Brain pericyte (primary cell): ENCODE data around the gene ALDH6A1.
"Not testable (repeated sequence)": the region's sequence is repeated elsewhere in the genome, so short reads cannot be mapped to it uniquely, and the experiment has no call there.

Experiments
- DNase-seq: peaks from one replicate; pipeline ENCODE4 v3.0.0-alpha.2; 2012; ENCODE audit warnings: low read depth, low spot score

ALDH6A1 gene

DNA sequence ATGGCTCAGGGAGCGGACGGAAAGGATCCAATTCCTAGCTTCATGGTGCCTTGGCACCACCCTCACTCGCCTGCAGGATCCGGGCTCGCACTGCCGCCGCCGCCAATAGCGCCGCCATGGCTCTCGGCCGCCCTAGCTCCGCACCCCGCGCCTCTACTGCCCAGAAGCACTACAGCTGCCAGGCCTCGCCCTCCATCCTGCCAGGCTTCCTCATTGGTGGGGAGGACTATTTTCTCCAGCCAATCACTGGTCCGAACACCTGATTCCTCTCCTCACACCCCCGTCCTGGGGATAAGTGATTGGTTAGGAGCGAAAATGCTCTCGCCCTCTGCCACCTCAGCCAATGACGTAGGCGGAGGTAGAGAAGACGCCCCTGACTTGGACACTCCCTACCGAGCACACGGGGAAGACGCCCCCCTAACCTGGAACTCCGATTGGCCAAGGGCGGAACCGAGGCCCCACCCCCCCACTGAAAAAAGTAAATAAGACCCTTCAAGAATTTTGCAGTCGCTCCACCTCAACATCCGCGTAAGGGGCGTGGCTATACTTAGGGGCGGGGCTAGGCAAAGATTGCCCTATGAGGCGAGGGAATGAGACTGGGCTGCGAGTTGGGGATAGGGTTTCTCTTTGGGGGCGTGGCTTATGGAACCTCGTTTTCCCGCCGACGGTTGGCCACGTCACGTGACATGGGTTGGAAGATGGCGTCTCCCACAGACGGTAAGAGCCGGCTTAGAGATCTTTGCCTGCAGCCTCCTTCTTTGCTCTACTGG, at the start of gene ALDH6A1, which contains the start of gene LIN52:
Gene ALDH6A1 (minus strand): TSS at position 177 of the 770 bp plus-strand sequence. CDS start 59 bp downstream, at position 118.
Gene LIN52 (plus strand): TSS at position 680 of the 770 bp plus-strand sequence. CDS start 19 bp downstream, at position 699.
- peak; percentile 100 for DNase-seq

DNA sequence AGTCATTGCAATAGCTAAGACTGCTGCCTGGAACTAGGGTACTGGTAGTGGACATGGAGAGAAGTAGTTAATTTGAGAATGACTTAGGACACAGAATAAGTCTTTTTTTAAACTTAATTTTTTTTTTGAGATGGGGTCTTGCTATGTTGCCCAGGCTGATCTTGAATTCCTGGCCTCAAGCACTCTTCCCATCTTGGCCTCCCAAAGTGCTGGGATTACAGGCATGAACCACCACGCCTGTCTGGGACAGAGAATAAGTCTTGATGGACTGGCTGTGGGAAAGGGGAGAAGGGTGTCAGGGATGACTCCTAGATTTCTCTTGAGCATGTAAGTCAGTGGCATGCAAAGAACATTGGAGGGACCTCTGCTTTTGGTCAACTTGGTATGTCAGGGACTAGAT, 43.4 kb upstream of the ALDH6A1 start:
- DNase-seq: no peak

DNA sequence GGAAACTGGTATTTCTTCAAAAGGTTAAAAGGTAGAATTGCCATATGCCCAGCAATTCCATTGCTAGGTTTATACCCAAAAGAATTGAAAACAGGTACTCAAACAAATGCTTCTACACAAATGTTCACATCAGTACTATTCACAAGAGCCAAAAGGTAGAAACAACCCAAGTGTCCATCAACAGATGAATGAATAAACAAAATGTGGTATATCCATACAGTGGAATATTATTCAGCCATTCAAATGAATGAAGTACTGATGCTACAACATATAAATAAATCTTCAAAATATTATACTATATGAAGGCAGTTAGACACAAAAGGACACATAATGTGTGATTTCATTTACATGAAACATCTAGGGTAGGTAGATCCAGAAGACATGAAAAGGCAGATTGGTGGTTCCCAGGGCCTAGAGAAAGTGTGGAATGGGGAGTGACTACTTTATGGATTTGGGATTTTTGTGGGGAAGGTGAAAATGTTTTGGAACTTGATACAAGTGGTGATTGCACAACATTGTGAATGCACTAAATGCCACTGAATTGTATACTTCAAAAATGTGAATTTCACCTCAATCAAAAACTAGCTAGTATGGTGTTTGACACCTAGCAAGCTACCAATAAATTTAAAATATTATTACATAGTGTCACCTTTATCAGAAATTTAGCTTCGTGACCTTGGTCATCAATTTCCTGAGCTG, 42.2 kb upstream of the ALDH6A1 start:
- DNase-seq: no peak

DNA sequence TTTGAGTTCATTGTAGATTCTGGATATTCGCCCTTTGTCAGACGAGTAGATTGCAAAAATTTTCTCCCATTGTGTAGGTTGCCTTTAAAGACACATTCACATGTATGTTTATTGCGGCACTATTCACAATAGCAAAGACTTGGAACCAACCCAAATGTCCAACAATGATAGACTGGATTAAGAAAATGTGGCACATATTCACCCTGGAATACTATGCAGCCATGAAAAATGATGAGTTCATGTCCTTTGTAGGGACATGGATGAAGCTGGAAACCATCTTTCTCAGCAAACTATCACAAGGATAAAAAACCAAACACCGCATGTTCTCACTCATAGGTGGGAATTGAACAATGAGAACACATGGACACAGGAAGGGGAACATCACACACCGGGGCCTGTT, 41.2 kb upstream of the ALDH6A1 start:
- not testable (repeated sequence) for DNase-seq

DNA sequence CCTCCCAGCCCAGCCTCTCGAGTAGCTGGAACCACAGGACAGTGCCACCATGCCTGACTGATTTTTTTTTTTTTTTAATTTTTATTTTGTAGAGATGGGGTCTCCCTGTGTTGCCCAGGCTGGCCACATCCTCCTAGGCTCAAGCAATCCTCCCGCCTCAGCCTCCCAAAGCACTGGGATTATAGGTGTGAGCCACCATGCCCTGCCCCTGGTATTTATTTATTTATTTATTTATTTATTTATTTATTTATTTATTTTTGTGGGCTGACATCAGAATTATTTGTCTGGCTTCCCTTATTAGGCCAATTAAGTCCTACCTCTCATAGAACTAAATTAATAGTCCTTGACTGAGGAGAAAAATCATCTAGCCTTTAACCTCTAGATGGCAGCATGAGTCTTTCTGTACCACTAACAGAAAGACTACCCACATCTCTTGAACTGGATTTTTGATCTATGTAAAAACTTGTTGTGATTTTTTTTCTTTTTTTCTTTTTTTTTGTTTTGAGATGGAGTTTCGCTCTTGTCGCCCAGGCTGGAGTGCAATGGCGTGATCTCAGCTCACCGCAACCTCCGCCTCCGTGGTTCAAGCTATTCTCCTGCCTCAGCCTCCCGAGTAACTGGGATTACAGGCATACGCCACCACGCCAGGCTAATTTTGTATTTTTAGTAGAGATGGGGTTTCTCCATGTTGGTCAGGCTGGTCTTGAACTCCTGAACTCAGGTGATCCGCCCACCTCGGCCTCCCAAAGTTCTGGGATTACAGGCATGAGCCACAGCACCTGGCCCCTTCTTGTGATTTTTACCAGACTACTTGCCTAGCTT, 27.4 kb upstream of the ALDH6A1 start:
- not testable (repeated sequence) for DNase-seq

DNA sequence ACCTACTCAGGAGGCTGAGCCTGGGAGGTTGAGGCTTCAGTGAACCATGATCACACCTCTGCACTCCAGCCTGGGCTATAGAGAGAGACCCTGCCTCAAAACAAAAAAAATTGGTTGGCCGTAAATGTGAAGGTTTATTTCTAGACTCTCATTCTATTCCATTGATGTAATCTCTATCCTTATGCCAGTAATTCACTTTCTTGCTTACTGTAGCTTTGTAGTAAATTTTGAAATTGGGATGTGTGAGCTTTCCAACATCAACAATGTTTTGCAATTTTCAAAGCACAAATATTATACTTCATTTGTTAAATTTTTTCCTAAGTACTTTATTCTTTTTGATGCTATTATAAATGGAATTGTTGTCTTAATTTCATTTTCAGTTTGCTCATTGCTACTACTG, 25.1 kb upstream of the ALDH6A1 start:
- no peak for DNase-seq

DNA sequence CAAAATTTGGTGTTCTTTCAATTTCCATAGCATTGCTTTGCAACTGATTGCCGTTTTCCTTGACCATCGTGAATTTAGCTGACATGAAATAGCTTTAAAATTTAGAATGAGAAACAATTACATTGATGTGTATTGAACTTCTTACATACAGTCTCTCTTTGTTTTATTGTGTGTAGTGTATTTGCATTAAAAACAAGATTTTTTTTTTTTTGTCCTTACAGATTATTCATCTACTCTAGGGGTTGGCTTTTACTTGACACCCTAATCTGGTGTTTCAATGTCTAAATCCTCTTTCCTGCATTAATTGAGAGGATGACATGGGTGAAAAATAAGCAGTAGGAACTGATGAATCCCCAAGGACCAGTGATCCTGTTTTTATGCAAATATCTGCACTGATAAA, 21.1 kb upstream of the ALDH6A1 start:
- no peak for DNase-seq

- DNase-seq: no peak
Measured at GRCh38 chr14:74089251-74090020, 5.2 kb upstream of the ALDH6A1 start.

DNA sequence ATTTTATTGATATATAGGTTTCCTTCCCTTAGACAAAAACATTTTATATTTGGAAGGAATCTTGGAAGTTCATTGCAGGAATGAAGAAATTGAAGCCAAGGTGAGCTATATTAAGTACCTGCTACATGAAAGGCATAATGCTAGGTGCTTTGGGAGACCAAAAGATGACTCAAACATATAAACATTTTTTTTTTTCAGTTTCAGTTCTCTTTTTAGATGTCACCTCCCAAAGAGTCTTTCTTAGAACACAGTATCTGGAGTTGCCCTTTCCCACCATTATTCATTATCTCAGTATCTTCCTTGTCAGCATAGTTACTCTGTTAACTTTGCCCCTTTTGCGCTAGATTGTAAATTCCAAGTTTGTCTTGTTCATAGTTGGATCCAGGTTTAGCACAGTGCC, 1.6 kb upstream of the ALDH6A1 start:
- no peak for DNase-seq

DNA sequence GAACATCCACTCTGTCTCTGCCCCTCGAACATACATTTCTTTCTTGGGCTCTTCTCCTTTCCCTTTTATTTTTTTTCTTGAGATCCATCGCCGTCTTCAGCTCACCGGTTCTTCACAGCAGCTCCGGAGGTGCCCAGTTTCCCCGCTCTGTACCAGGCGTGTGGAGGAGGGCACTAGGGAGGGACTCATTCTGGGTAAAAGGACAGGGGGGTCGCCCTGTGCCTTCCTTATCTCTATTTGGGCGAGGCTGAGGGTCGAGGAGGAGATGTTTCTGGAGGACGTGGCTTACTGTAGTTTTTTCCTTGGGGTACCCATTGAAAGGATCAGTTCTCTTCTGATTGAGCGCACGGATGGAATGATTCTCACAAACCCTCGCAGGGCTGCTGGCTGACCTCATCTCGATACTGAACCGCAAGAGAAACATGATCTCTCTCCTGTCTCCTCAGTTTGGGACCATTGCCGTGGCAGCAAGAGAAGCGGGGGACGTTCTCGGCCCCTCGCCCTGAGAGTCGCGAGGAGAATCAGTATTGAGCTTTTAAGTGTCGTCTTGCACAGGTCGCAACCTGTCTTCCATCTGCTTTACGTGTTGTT, 889 bp upstream of the ALDH6A1 start:
- DNase-seq: no peak

DNA sequence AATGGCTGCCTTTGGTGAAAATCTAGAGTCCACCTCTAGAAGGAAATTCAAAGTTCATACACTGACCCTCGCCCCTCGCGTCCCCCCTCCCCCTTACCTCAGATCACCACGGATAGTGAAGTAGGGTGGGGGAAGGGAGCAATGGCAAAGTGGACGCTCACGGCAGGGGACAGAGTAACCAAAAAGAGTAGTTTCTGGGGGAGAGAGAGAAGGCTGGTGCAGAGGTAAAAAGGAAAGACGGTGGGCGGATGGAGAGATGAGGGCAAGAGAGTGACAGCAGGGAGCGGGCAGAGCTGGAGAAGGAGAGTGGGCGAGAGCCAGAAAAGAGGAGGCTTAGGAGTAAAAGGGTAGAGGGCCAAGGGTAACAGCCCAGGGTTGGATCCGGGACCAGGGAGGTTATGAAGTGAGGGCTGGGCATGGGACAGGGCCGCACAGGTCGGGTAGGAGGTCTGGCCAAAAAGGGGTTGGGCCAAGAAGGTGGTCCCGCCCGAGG, 423 bp downstream of the ALDH6A1 start:
- no peak for DNase-seq

DNA sequence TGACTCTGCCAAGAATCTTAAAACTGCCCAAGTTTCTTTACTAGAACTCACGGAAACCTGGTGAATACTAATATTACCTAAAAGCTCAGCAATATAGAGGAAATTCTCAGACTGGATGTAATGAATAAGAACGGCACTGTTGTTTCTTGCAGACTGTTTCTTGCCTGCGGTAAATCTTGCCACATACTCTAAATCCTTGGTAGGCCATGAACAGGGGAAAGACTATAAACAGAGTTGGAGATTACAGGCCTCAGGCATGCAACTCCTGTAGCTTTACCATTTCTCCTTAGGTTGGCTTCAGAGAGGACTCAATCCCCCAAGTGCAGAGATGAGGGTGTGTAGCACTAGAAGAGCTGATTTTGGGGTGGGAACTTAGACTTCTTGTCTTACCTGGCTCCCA, 1.1 kb downstream of the ALDH6A1 start:
- DNase-seq: no peak

GRCh38 chr14:74081491-74081890, 2.8 kb downstream of the ALDH6A1 start:
- DNase-seq: no peak

- no peak for DNase-seq
Measured at GRCh38 chr14:74080820-74081460, 3.3 kb downstream of the ALDH6A1 start.

DNA sequence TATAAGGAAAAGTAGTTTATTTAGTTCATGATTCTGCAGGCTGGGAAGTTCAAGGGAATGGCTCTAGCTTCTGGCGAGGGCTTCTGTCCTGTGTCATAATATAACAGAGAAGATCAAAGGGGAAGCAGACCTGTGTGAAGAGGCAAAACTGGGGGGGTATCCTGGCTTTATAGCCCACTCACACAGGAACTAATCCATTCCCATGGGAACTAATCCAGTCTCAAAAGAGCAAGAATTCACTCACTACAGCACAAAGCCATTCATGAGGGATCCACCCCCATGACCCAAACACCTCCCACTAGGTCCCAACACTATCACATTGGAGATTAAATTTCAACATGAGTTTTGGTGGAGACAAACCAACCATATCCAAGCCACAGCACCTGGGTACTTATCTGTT, 6.9 kb downstream of the ALDH6A1 start:
- DNase-seq: no peak

- DNase-seq: no peak
Measured at GRCh38 chr14:74065746-74066575, 18.3 kb downstream of the ALDH6A1 start.

DNA sequence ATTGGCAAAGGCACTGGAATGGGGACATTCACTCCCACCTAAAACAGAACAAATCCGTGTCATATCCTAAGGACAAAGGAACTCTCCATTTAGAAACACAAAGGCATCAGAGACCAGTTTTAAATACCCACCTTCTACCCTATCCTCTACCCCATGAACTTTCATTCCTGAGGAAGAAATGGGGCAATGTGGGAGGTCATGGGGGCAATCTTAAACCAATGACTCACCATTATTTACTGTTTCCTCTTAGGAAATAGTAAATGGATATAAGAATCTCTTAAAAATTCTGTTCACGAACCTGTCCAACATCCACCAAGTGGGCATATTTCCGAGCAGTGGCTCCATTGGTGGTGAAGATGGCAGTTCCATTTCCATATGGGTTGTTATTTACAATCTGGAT, 19.4 kb downstream of the ALDH6A1 start:
- no peak for DNase-seq

DNA sequence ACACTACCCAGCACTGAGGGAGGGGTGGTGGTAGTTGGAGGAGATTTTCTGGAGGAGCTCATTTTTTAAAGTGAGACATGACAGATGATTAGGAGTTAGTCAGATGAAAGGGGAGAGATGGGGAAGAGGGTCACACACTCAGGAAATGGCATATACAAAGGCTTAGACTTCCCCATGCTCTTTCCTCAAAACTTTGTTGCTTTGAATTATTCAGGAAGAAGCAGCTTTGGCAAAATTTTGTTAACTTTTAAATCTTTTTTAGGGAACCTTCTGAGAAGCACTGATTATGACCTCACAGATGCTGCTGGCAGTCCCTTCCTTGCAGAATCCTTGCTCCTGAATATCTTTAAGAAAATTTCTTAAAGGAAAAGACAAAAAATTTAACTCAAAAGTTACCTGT, 19.8 kb downstream of the ALDH6A1 start:
- DNase-seq: no peak

DNA sequence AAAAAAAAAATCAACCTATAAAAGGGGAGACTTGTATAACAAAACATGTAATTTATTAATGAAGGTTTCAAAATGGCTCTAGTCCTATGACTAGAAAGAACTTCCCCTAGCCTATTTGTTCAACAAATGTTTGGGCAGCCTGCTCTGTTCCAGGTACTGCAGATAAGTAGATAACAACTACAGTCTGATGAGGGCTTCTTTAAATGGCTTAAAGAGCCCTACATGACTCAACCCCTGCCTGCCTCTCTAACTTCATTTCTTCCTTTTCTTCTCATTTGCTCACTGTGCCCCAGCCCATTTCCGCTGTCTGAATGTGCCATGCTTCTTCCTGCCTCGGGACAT, 21.5 kb downstream of the ALDH6A1 start:
- DNase-seq: no peak
